Hindlimb muscle (tissue), 1 donor: Measurements from ENCODE around the gene ABCD3. TPM values are rescaled to one million over a fixed set of nuclear protein-coding genes. Genes with fewer than 3 reads are reported as not detected.
A peak's percentile ranks its signal among the peaks of the same experiment; 100 is the strongest.
"Not testable (repeated sequence)": the region's sequence is repeated elsewhere in the genome, so short reads cannot be mapped to it uniquely, and the experiment has no call there.

Experiments
- DNase-seq: peaks from one replicate; pipeline ENCODE4 v3.0.0-alpha.2; 2013
- polyA plus RNA-seq: library from polyadenylated mRNA; unstranded; fragments of 120-200 nt; gene quantifications from one replicate; pipeline ENCODE4 v1.2.1, GENCODE V29; 2013; ENCODE audit not compliant: insufficient read length

ABCD3 gene
- polyA plus RNA-seq = 21.8 TPM

GRCh38 chr1:94417978-94418663, at the start of gene ABCD3:
Gene ABCD3 (plus strand): TSS chr1:94418389. CDS start chr1:94418479, 90 bp downstream.
- DNase-seq = peak; percentile 99

GRCh38 chr1:94372771-94373170, 45.4 kb upstream of the ABCD3 start:
- DNase-seq = not testable (repeated sequence)

- DNase-seq = not testable (repeated sequence)
These were observed 44.9 kb upstream of the ABCD3 start for GRCh38 chr1:94373311-94373710.

GRCh38 chr1:94375666-94376065, 42.5 kb upstream of the ABCD3 start:
- not testable (repeated sequence) for DNase-seq

- DNase-seq = not testable (repeated sequence)
These were observed 39.7 kb upstream of the ABCD3 start for GRCh38 chr1:94378493-94378892.

GRCh38 chr1:94379615-94380014, 38.6 kb upstream of the ABCD3 start:
- DNase-seq = no peak

GRCh38 chr1:94382201-94382600, 36.0 kb upstream of the ABCD3 start:
- no peak for DNase-seq

GRCh38 chr1:94383966-94384408, 34.2 kb upstream of the ABCD3 start:
- DNase-seq = no peak

- DNase-seq = no peak
These were observed 33.5 kb upstream of the ABCD3 start for GRCh38 chr1:94384485-94385265.

GRCh38 chr1:94385308-94385929, 32.8 kb upstream of the ABCD3 start:
- DNase-seq = no peak

- no peak for DNase-seq
These were observed 28.9 kb upstream of the ABCD3 start for GRCh38 chr1:94389298-94389697.

GRCh38 chr1:94394247-94394646, 23.9 kb upstream of the ABCD3 start:
- no peak for DNase-seq

- no peak for DNase-seq
These were observed 23.0 kb upstream of the ABCD3 start for GRCh38 chr1:94395231-94395630.

- DNase-seq = no peak
These were observed 22.4 kb upstream of the ABCD3 start for GRCh38 chr1:94395748-94396309.

GRCh38 chr1:94396356-94397010, 21.7 kb upstream of the ABCD3 start:
- DNase-seq = no peak

GRCh38 chr1:94398356-94398755, 19.8 kb upstream of the ABCD3 start:
- DNase-seq = no peak

- DNase-seq = no peak
These were observed 18.7 kb upstream of the ABCD3 start for GRCh38 chr1:94399453-94399852.

- no peak for DNase-seq
These were observed 17.0 kb upstream of the ABCD3 start for GRCh38 chr1:94401206-94401605.

- DNase-seq = no peak
These were observed 11.7 kb upstream of the ABCD3 start for GRCh38 chr1:94406446-94406845.

- DNase-seq = no peak
These were observed 9.9 kb upstream of the ABCD3 start for GRCh38 chr1:94408104-94408830.

- no peak for DNase-seq
These were observed 7.0 kb upstream of the ABCD3 start for GRCh38 chr1:94411237-94411636.

- no peak for DNase-seq
These were observed 4.9 kb upstream of the ABCD3 start for GRCh38 chr1:94413311-94413710.
